Panc1 (cell line): ENCODE measurements around the gene LSM2. TPM values are rescaled to one million over a fixed set of nuclear protein-coding genes. Genes with fewer than 3 reads are reported as not detected.

ENCODE experiments used
- ATAC-seq: fragments of 200-7000 bp; cut with Tn5 transposase; 2 replicates; pipeline ENCODE4 v1.9.1; 2020; ENCODE audit warnings: mild to moderate bottlenecking, moderate library complexity
- BruUV-seq: library from RNA; stranded (reverse); fragments of 400-500 nt; replicated peaks from 2 replicates; lab custom pipeline; 2021; lab: Mats Ljungman, UMichigan
- CTCF ChIA-PET: fragments of 300-600 bp; sonication (Branson Sonifier 250); formaldehyde crosslinking; loops from one replicate; lab custom pipeline; 2022; ENCODE audit warnings: antibody characterized with exemption; lab: Charles Lee
- POLR2A ChIA-PET: fragments of 300-600 bp; sonication (Branson Sonifier 250); formaldehyde crosslinking; loops from one replicate; lab custom pipeline; 2022; ENCODE audit warnings: antibody characterized with exemption; lab: Charles Lee
- DNase-seq: peaks from one replicate; pipeline ENCODE4 v3.0.0-alpha.2; 2010; ENCODE audit warnings: low read depth, low spot score
- H3K27ac ChIP-seq: 2 replicates; pipeline ENCODE4 v1.5.1; 2011; ENCODE audit warnings: mild to moderate bottlenecking, low read length, inconsistent platforms
- H3K27me3 ChIP-seq: fragments of 200-500 bp; sonication (Bioruptor generic); 2 replicates; pipeline ENCODE4 v1.6.0; 2014; ENCODE audit warnings: low read length, inconsistent platforms; ENCODE audit not compliant: control insufficient read depth, insufficient read depth
- H3K36me3 ChIP-seq: fragments of 200-500 bp; sonication (Bioruptor generic); 2 replicates; pipeline ENCODE4 v1.5.1; 2014; ENCODE audit warnings: inconsistent platforms, mild to moderate bottlenecking, low read length, moderate library complexity; ENCODE audit not compliant: control insufficient read depth, insufficient read depth
- H3K4me1 ChIP-seq: 2 replicates; pipeline ENCODE4 v1.5.1; 2011; ENCODE audit warnings: inconsistent platforms, mild to moderate bottlenecking, low read length, moderate library complexity; ENCODE audit not compliant: control insufficient read depth, insufficient read depth
- H3K4me3 ChIP-seq, 2 experiments: 2 replicates each; pipeline ENCODE4 v1.5.1; 2011 to 2012; ENCODE audit warnings: low read depth in 2 of 2, low read length in 2 of 2, mild to moderate bottlenecking in 2 of 2, inconsistent platforms in 1 of 2, moderate library complexity in 1 of 2
- H3K9me3 ChIP-seq: fragments of 200-500 bp; sonication (Bioruptor generic); 2 replicates; pipeline ENCODE4 v1.5.1; 2014; ENCODE audit warnings: low read depth, mild to moderate bottlenecking, inconsistent platforms, low read length, moderate library complexity; ENCODE audit not compliant: control insufficient read depth, insufficient read depth
- CTCF ChIP-seq: fragments of 450-650 bp; IDR thresholded peaks from 2 replicates; pipeline ENCODE4 v1.5.1; 2017; ENCODE audit warnings: mild to moderate bottlenecking
- POLR2AphosphoS5 ChIP-seq: IDR thresholded peaks from 2 replicates; pipeline ENCODE4 v1.6.1; 2012; ENCODE audit warnings: mild to moderate bottlenecking, low read depth, low read length, moderate library complexity
- SIN3A ChIP-seq: IDR thresholded peaks from 2 replicates; pipeline ENCODE4 v1.6.1; 2012; ENCODE audit warnings: low read depth, mild to moderate bottlenecking, low read length, moderate library complexity, borderline replicate concordance; ENCODE audit not compliant: insufficient read depth
- TCF7L2 ChIP-seq: IDR thresholded peaks from 2 replicates; pipeline ENCODE4 v1.6.1; 2011; ENCODE audit warnings: mild to moderate bottlenecking, low read depth, low read length, inconsistent platforms
- in situ Hi-C: cut with HindIII; loops from 2 replicates; pipeline ENCODE4 v1.10.0; 2016; ENCODE audit warnings: low sequenced_read_pairs, low pct_unique_long_range_greater_than_20kb
- intact Hi-C: fragments of 100-400 bp; cut with micrococcal nuclease; formaldehyde crosslinking; loops from one replicate; pipeline ENCODE4 v1.10.0; 2022; ENCODE audit not compliant: unreplicated experiment
- total RNA-seq: library from RNA; stranded (reverse); gene quantifications from one replicate; pipeline ENCODE4 v1.2.1, GENCODE V29; 2021; ENCODE audit not compliant: unreplicated experiment
- TF ChIP-seq, protein P1 (sequence below), 2 experiments: IDR thresholded peaks; 2 replicates each; pipeline ENCODE4 v1.6.1; 2011 to 2012; ENCODE audit warnings: low read depth in 2 of 2, control low read depth in 1 of 2, low read length in 1 of 2, mild to moderate bottlenecking in 1 of 2, moderate library complexity in 1 of 2; ENCODE audit not compliant: insufficient read depth in 1 of 2

LSM2 gene
- total RNA-seq, 1 experiment from 2014 or later: 89.7 TPM

DNA sequence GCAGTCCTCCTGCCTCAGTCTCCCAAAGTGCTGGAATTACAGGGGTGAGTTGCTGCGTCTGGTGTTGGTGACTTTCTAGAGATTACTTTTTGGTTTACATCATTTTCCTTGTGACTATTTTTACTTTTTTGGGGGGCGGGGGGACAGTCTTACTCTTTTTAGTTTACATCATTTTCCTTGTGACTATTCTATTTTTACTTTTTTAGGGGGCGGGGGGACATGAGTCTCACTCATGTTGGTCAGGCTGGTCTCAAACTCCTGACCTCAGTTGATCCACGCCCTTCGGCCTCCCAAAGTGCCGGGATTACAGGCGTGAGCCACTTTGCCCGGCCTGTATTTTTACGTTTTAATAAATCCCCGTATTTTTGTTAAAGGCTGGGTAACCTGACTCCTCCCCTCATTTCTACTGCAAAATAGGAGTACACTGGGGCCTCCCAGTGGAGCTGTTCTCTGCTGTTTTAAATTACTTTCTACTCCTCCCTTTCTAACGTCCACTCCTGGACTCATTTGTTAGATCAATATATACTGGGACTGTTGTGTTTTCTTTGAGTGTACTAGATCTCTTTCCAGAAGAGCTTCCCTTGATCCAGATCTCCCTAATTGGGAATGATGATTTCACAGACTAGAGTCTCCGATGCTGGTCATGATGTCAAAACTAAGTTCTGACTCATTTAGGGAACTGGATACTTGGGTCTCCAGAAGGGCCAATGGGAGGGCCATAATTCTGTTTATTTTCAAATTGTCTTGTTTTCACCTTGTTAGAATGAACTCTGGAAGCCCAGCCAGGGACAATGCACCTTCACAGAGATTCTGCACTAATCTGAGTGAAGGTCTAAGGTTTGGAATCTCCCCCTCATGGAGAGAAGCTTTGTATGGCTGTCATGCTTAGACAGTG lies 30.0 kb upstream of the LSM2 start:
- Histone ChIP-seq H3K9me3 (no peaks in the 10 kb centered on the region), H3K4me3 (peak overlapping the region; percentile 77 to 95), H3K27me3 (no peaks in the 10 kb centered on the region), H3K36me3 (peaks cover 21% of the 10 kb centered on the region), H3K4me1 (peaks cover 34% of the 10 kb centered on the region), H3K27ac (peak overlapping the region; percentile 95)
- intact Hi-C loops: loop anchor here (10.0 kb wide), 1 partner anchor 102 kb away; the partner anchor contains the start of gene CLIC1
- DNase-seq (no peak), ATAC-seq (no peak)
- BruUV-seq: no TSS peak
- in situ Hi-C loops: no loop called here
- POLR2A ChIA-PET: interaction anchor here (0.5 kb wide), 1 partner anchor 141 kb away, joined by 6 read pairs; no protein-coding TSS in a partner anchor
- CTCF ChIA-PET: no interaction called here
- TF ChIP-seq TCF7L2 (no peak), SIN3A (no peak), POLR2AphosphoS5 (no peak), CTCF (no peak)
- TF ChIP-seq, protein P1, sequence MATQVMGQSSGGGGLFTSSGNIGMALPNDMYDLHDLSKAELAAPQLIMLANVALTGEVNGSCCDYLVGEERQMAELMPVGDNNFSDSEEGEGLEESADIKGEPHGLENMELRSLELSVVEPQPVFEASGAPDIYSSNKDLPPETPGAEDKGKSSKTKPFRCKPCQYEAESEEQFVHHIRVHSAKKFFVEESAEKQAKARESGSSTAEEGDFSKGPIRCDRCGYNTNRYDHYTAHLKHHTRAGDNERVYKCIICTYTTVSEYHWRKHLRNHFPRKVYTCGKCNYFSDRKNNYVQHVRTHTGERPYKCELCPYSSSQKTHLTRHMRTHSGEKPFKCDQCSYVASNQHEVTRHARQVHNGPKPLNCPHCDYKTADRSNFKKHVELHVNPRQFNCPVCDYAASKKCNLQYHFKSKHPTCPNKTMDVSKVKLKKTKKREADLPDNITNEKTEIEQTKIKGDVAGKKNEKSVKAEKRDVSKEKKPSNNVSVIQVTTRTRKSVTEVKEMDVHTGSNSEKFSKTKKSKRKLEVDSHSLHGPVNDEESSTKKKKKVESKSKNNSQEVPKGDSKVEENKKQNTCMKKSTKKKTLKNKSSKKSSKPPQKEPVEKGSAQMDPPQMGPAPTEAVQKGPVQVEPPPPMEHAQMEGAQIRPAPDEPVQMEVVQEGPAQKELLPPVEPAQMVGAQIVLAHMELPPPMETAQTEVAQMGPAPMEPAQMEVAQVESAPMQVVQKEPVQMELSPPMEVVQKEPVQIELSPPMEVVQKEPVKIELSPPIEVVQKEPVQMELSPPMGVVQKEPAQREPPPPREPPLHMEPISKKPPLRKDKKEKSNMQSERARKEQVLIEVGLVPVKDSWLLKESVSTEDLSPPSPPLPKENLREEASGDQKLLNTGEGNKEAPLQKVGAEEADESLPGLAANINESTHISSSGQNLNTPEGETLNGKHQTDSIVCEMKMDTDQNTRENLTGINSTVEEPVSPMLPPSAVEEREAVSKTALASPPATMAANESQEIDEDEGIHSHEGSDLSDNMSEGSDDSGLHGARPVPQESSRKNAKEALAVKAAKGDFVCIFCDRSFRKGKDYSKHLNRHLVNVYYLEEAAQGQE (IDR thresholded peaks at IDR 0.05; ENCODE audit: insufficient read depth in 1 of 2, low read depth in 2 of 2, low read length in 1 of 2): no peak

DNA sequence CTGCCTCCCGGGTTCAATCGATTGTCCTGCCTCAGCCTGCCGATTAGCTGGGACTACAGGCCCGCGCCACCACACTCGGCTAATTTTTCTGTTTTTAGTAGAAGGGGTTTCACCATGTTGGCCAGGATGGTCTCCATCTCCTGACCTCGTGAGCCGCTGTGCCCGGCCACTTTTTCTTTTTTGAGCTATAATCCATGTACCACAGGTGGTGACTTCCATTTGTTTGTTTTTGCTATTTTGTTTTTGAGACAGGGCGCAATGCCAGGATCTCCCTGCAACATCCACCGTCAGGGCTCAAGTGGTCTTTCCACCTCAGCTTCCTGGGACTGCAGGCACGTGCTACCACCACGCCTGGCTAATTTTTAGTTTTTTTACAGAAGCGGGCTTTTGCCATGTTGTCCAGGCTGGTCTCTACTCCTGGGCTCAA lies 29.3 kb upstream of the LSM2 start:
- no TSS peak for BruUV-seq
- ATAC-seq (no peak), DNase-seq (no peak)
- peak overlapping the region; percentile 95 for H3K27ac ChIP-seq
- peak overlapping the region; percentile 77 to 95 for H3K4me3 ChIP-seq
- TF ChIP-seq CTCF (no peak), POLR2AphosphoS5 (no peak), TCF7L2 (no peak), SIN3A (0 out of 2 replicates have a peak, but pooled peaks have one; percentile 25)
- TF ChIP-seq, protein P1 (IDR thresholded peaks at IDR 0.05; ENCODE audit: insufficient read depth in 1 of 2, low read depth in 2 of 2, low read length in 1 of 2): no peak
- H3K9me3 ChIP-seq: no peaks in the 10 kb centered on the region
- peaks cover 38% of the 10 kb centered on the region for H3K4me1 ChIP-seq
- ChIA-PET CTCF (no interaction called here), POLR2A (no interaction called here)
- H3K27me3 ChIP-seq: no peaks in the 10 kb centered on the region
- H3K36me3 ChIP-seq: peaks cover 21% of the 10 kb centered on the region
- in situ Hi-C loops (no loop called here), intact Hi-C loops (loop anchor here (10.0 kb wide), 1 partner anchor 101 kb away; the partner anchor contains the start of gene CLIC1)
